Neural cell (in vitro differentiated cells): ENCODE data around the gene MKNK1. TPM values are rescaled to one million over a fixed set of nuclear protein-coding genes. Genes with fewer than 3 reads are reported as not detected.

Experiments used
- H2AFZ ChIP-seq: fragments of 200-600, 300-800 bp; sonication (generic), shearing (Covaris generic); 2 replicates; pipeline ENCODE4 v1.6.0; 2014; ENCODE audit warnings: low read depth, mild to moderate bottlenecking, antibody characterized with exemption, low read length, moderate library complexity
- H3F3A ChIP-seq: fragments of 200-600 bp; shearing (Covaris generic); 2 replicates; pipeline ENCODE4 v1.6.1; 2016; ENCODE audit warnings: mild to moderate bottlenecking, moderate library complexity, mixed read lengths, antibody characterized with exemption, low read length; ENCODE audit not compliant: insufficient read depth, poor library complexity, severe bottlenecking
- H3K27ac ChIP-seq: fragments of 200-600, 300-800 bp; sonication (generic), shearing (Covaris generic); 2 replicates; pipeline ENCODE4 v1.5.1; 2014; ENCODE audit warnings: mild to moderate bottlenecking, low read length, moderate library complexity
- H3K27me3 ChIP-seq: fragments of 300-800, 200-600 bp; sonication (generic), shearing (Covaris generic); 2 replicates; pipeline ENCODE4 v1.6.0; 2014; ENCODE audit warnings: mild to moderate bottlenecking, low read depth, low read length, moderate library complexity; ENCODE audit not compliant: insufficient read depth
- H3K36me3 ChIP-seq: fragments of 300-800, 200-600 bp; sonication (generic), shearing (Covaris generic); 2 replicates; pipeline ENCODE4 v1.5.1; 2014; ENCODE audit warnings: mild to moderate bottlenecking, antibody characterized with exemption, low read length, moderate library complexity; ENCODE audit not compliant: insufficient read depth
- H3K4me2 ChIP-seq: fragments of 300-800, 200-600 bp; sonication (generic), shearing (Covaris generic); 2 replicates; pipeline ENCODE4 v1.6.0; 2014; ENCODE audit warnings: mild to moderate bottlenecking, low read length
- H3K4me3 ChIP-seq: fragments of 300-800, 200-600 bp; sonication (generic), shearing (Covaris generic); 2 replicates; pipeline ENCODE4 v1.5.1; 2014; ENCODE audit warnings: mild to moderate bottlenecking, low read length, moderate library complexity
- H3K79me2 ChIP-seq: fragments of 200-600 bp; shearing (Covaris generic); replicated peaks from 2 replicates; pipeline ENCODE4 v1.6.0; 2014; ENCODE audit warnings: mild to moderate bottlenecking, low read length, moderate library complexity; ENCODE audit not compliant: insufficient read depth
- H3K9ac ChIP-seq: fragments of 300-800, 200-600 bp; sonication (generic), shearing (Covaris generic); 2 replicates; pipeline ENCODE4 v1.6.1; 2016; ENCODE audit warnings: mild to moderate bottlenecking, low read length, mixed read lengths
- H3K9me2 ChIP-seq: fragments of 200-600 bp; shearing (Covaris generic); 2 replicates; pipeline ENCODE4 v1.6.1; 2016; ENCODE audit warnings: mild to moderate bottlenecking, low read length, mixed read lengths; ENCODE audit not compliant: insufficient read depth
- H3K9me3 ChIP-seq: fragments of 200-600, 300-800 bp; sonication (generic), shearing (Covaris generic); 2 replicates; pipeline ENCODE4 v1.6.1; 2016; ENCODE audit warnings: mild to moderate bottlenecking, mixed run types, low read length, moderate library complexity, mixed read lengths
- H4K20me1 ChIP-seq: fragments of 200-600 bp; shearing (Covaris generic); 2 replicates; pipeline ENCODE4 v1.6.1; 2016; ENCODE audit warnings: mild to moderate bottlenecking, mixed run types; ENCODE audit not compliant: insufficient read depth
- CTCF ChIP-seq: fragments of 450-650 bp; IDR thresholded peaks from 2 replicates; pipeline ENCODE4 v1.5.1; 2014; ENCODE audit warnings: antibody characterized with exemption, mild to moderate bottlenecking, moderate library complexity; ENCODE audit not compliant: poor library complexity, severe bottlenecking
- EP300 ChIP-seq: fragments of 450-650 bp; conservative IDR thresholded peaks from 2 replicates; pipeline ENCODE4 v1.6.1; 2014; ENCODE audit warnings: antibody characterized with exemption, mild to moderate bottlenecking, moderate library complexity; ENCODE audit not compliant: poor library complexity, severe bottlenecking
- EZH2 ChIP-seq: fragments of 200-600, 300-800 bp; shearing (Covaris generic), sonication (generic); IDR thresholded peaks from 2 replicates; pipeline ENCODE4 v1.6.1; 2014; ENCODE audit warnings: antibody characterized with exemption, low read length, borderline replicate concordance, mild to moderate bottlenecking; ENCODE audit not compliant: insufficient read depth, poor library complexity, severe bottlenecking
- MXI1 ChIP-seq: fragments of 450-650 bp; conservative IDR thresholded peaks from 2 replicates; pipeline ENCODE4 v1.6.1; 2014; ENCODE audit warnings: antibody characterized with exemption, mild to moderate bottlenecking; ENCODE audit not compliant: poor library complexity, severe bottlenecking
- POLR2AphosphoS5 ChIP-seq: IDR thresholded peaks from 2 replicates; pipeline ENCODE4 v1.6.1; 2012
- RAD21 ChIP-seq: fragments of 450-650 bp; conservative IDR thresholded peaks from 2 replicates; pipeline ENCODE4 v1.6.1; 2014; ENCODE audit warnings: antibody characterized with exemption, mild to moderate bottlenecking, moderate library complexity
- REST ChIP-seq: IDR thresholded peaks from 2 replicates; pipeline ENCODE4 v1.6.1; 2012; ENCODE audit warnings: borderline replicate concordance
- SMC3 ChIP-seq: fragments of 450-650 bp; conservative IDR thresholded peaks from 2 replicates; pipeline ENCODE4 v1.6.1; 2014; ENCODE audit warnings: antibody characterized with exemption, mild to moderate bottlenecking, moderate library complexity; ENCODE audit not compliant: poor library complexity
- TAF1 ChIP-seq: IDR thresholded peaks from 2 replicates; pipeline ENCODE4 v1.6.1; 2012; ENCODE audit warnings: low read depth
- polyA plus RNA-seq: library from polyadenylated mRNA; depleted of rRNA; stranded (reverse); fragments of >200 nt; gene quantifications from 2 replicates; pipeline ENCODE4 v1.2.3, GENCODE V29; 2014

MKNK1 gene
- polyA plus RNA-seq, 1 donor from 2014 or later = 9.6 TPM

DNA sequence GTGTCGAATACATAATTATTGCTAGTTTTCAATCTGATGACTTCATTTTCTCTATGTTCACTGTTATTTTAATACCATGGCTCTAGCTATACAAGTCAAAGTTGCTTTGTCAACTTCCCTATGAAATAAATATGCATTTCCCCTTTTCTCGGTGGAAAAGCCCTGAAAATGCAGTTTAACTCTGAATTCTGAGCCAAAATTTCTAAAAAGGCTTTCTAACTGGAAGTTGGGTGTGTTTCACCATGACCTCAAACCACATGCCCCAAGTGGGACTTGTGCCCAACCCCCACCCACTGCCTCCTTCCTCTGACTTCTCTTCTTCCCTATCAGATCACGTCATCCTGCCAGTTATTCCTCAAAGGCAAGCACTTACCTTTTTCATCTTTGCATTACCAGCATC, 8.9 kb downstream of the MKNK1 start:
- H3K27ac ChIP-seq = no peak overlapping the region
- H3K4me2 ChIP-seq = no peak overlapping the region
- no peaks in the 10 kb centered on the region for H3K27me3 ChIP-seq
- H3K36me3 ChIP-seq = no peaks in the 10 kb centered on the region
- no peaks in the 10 kb centered on the region for H3K9me2 ChIP-seq
- no peaks in the 10 kb centered on the region for H3K79me2 ChIP-seq
- no peaks in the 10 kb centered on the region for H3F3A ChIP-seq
- no peaks in the 10 kb centered on the region for H4K20me1 ChIP-seq
- no peak overlapping the region for H2AFZ ChIP-seq
- H3K9ac ChIP-seq = no peak overlapping the region
- H3K9me3 ChIP-seq = no peaks in the 10 kb centered on the region
- H3K4me3 ChIP-seq = no peak overlapping the region
- TF ChIP-seq SMC3 (no peak), MXI1 (no peak), REST (no peak), EP300 (no peak), CTCF (no peak), TAF1 (no peak), RAD21 (no peak), EZH2 (no peak), POLR2AphosphoS5 (no peak)

DNA sequence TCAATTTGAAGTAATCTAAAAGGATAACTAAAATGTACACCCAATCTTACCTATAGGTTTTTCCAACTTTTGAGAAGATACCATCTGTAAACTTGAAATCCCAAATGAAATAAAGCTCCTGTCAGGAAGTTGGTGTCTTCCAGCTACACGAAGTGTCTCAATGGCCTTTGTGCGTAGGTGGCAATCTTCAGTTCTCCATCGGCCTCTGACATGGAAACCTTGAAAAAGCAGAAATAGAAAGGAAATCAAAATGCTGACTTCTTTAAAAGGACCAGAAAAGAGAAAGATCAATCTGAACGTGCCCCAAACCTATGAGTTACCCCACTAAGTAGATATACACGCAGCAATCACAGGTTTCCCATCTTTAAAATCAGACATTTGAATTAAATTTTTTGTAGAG, 10.0 kb downstream of the MKNK1 start:
- no peak overlapping the region for H3K27ac ChIP-seq
- H3K4me3 ChIP-seq = no peak overlapping the region
- H3K9me2 ChIP-seq = no peaks in the 10 kb centered on the region
- H3K9ac ChIP-seq = no peak overlapping the region
- H3K36me3 ChIP-seq = no peaks in the 10 kb centered on the region
- no peaks in the 10 kb centered on the region for H3K9me3 ChIP-seq
- H3F3A ChIP-seq = no peaks in the 10 kb centered on the region
- H3K79me2 ChIP-seq = no peaks in the 10 kb centered on the region
- no peak for TF ChIP-seq REST
- no peak for TF ChIP-seq TAF1
- no peak for TF ChIP-seq EP300
- no peak overlapping the region for H3K4me2 ChIP-seq
- no peaks in the 10 kb centered on the region for H4K20me1 ChIP-seq
- no peak overlapping the region for H2AFZ ChIP-seq
- no peaks in the 10 kb centered on the region for H3K27me3 ChIP-seq
